Cortex of kidney (tissue), 1 donor: ENCODE results near the gene CUTA.
"Not testable (repeated sequence)": the region's sequence is repeated elsewhere in the genome, so short reads cannot be mapped to it uniquely, and the experiment has no call there.

Experiments used
- DNase-seq: peaks from one replicate; lab custom pipeline; 2025; lab: John Stamatoyannopoulos, UW

CUTA gene

DNA sequence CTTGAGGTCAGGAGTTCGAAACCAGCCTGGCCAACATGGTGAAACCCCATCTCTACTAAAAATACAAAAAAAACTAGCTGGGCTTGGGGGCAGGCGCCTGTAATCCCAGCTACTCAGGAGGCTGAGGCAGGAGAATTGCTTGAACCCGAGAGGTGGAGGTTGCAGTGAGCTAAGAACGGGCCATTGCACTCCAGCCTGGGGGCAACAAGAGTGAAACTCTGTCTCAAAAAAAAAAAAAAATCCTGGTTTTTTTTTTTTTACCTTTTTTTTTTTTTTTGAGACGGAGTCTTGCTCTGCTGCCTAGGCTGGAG lies 50.2 kb downstream of the CUTA start:
- not testable (repeated sequence) for DNase-seq

DNA sequence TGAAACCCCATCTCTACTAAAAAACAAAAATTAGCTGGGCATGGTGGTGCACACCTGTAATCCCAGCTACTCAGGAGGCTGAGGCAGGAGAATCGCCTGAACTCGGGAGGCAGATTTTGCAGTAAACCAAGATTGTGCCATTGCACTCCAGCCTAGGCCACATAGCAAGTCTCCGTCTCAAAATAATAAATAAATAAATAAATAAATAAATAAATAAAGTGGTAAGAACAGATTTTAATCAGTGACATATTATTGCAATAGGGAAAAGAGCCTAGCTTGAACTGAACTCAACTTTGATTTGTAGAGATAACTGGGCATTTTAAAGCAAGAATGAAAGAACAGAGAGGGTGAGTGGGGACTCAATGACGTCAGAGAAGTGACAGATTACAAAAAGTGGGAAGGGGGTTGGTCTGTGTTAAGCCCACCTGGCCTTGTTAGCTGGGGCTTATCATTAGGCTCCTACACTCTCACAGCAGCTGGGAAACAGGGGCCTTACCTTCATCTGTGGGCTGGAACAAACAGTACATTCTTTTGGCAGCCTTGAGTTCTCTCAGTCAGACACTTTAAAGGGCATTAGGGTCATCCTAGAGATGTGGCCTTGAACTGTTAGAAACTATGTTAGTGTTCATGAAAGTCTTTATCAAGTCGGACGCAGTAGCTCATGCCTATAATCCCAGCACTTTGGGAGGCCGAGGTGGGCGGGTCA lies 50.7 kb downstream of the CUTA start:
- DNase-seq, result no peak
